Effector memory CD4-positive, alpha-beta T cell (primary cell): ENCODE data around the gene CEP131.
A peak's percentile ranks its signal among the peaks of the same experiment; 100 is the strongest.

Experiments used
- DNase-seq, 3 donors: peaks; one replicate each; pipeline ENCODE4 v3.0.0-alpha.2; 2020
- H3K27ac ChIP-seq: 2 replicates; pipeline ENCODE4 v1.7.0; 2013; ENCODE audit warnings: mild to moderate bottlenecking, low read length, moderate library complexity; ENCODE audit not compliant: insufficient read depth, poor library complexity, severe bottlenecking
- H3K27me3 ChIP-seq: replicated peaks from 2 replicates; pipeline ENCODE4 v1.7.0; 2013; ENCODE audit warnings: mild to moderate bottlenecking, low read length; ENCODE audit not compliant: insufficient read depth, control insufficient read depth, poor library complexity, severe bottlenecking
- H3K36me3 ChIP-seq: 2 replicates; pipeline ENCODE4 v1.7.0; 2013; ENCODE audit warnings: mild to moderate bottlenecking, low read length, moderate library complexity; ENCODE audit not compliant: control insufficient read depth, insufficient read depth
- H3K4me1 ChIP-seq: 2 replicates; pipeline ENCODE4 v1.7.0; 2013; ENCODE audit warnings: low read length, mild to moderate bottlenecking; ENCODE audit not compliant: control insufficient read depth, insufficient read depth, poor library complexity, severe bottlenecking
- H3K4me3 ChIP-seq: 2 replicates; pipeline ENCODE4 v1.7.0; 2013; ENCODE audit warnings: low read length, low read depth, mild to moderate bottlenecking; ENCODE audit not compliant: insufficient read depth, poor library complexity, severe bottlenecking
- H3K9me3 ChIP-seq: 2 replicates; pipeline ENCODE4 v1.7.0; 2013; ENCODE audit warnings: mild to moderate bottlenecking, low read length, moderate library complexity; ENCODE audit not compliant: control insufficient read depth

The CEP131 gene

GRCh38 chr17:81143717-81144422 is 78.9 kb downstream of the CEP131 start:
- no peaks in the 10 kb centered on the region for H3K27me3 ChIP-seq
- H3K4me1 ChIP-seq: no peaks in the 10 kb centered on the region
- H3K36me3 ChIP-seq: no peaks in the 10 kb centered on the region
- no peak overlapping the region for H3K27ac ChIP-seq
- H3K4me3 ChIP-seq: no peak overlapping the region
- H3K9me3 ChIP-seq: no peaks in the 10 kb centered on the region
- DNase-seq: no peak

- no peak for DNase-seq
- H3K27me3 ChIP-seq: no peaks in the 10 kb centered on the region
- H3K36me3 ChIP-seq: no peaks in the 10 kb centered on the region
- no peaks in the 10 kb centered on the region for H3K4me1 ChIP-seq
- H3K27ac ChIP-seq: no peak overlapping the region
- H3K9me3 ChIP-seq: no peaks in the 10 kb centered on the region
- no peak overlapping the region for H3K4me3 ChIP-seq
These were observed 79.6 kb downstream of the CEP131 start for GRCh38 chr17:81143200-81143527.

DNA sequence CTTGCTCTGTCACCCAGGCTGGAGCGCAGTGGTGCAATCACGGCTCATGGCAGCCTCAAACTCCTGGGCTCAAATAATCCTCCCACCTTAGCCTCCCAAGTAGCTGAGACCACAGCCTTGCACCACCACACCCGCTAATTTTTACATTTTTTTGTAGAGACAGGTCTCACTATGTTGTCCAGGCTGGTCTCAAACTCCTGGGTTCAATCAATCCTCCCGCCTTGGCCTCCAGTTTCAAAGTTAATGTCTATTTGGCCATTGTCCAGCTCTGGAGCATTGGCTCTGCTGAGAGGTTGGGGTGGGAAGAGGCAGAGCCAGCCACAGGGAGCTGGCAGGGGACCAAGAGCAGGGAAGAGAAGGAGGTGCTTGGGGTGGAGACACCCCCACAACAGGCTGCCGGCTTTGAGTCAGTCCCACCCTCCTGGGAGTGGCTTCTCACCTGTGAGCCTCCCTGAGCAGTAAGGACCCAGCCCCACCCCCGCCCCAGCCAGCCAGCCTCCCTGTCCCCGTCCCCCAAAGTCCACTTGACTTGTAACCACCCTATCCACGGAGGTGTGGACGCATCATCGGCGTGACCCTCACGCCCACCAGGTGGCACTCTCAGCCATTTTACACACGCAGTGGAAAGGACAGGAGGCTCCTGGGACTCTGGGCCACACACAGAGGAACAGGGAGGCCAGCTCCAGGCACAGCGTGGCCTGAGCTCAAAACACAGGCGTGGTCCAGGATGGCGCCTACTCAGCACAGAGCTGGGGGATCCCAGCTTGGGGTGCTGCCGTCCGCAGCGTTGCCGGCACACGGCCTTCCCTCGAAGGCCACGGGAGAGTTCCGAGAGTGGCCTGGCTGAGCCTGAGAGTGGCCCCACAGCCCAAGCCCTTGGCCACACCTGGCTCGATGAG is 80.2 kb downstream of the CEP131 start:
- DNase-seq: peak in 2 of 3 donors; percentile 23 to 45
- no peaks in the 10 kb centered on the region for H3K27me3 ChIP-seq
- H3K9me3 ChIP-seq: no peaks in the 10 kb centered on the region
- no peaks in the 10 kb centered on the region for H3K36me3 ChIP-seq
- no peaks in the 10 kb centered on the region for H3K4me1 ChIP-seq
- H3K4me3 ChIP-seq: no peak overlapping the region
- H3K27ac ChIP-seq: no peak overlapping the region

DNA sequence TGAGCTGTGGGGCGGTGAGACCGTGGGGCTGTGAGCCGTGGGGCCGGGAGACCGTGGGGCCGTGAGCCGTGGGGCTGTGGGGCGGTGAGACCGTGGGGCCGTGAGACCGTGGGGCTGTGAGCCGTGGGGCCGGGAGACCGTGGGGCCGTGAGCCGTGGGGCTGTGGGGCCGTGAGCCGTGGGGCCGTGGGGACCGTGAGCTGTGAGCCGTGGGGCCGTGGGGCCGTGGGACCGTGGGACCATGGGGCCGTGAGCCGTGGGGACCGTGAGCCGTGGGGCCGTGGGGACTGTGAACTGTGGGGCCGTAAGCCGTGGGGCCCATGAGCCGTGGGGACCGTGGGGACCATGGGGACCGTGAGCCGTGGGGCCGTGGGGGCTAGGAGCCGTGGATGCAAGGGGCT is 82.1 kb downstream of the CEP131 start:
- no peak overlapping the region for H3K27ac ChIP-seq
- no peak for DNase-seq
- no peaks in the 10 kb centered on the region for H3K36me3 ChIP-seq
- no peak overlapping the region for H3K4me3 ChIP-seq
- H3K4me1 ChIP-seq: no peaks in the 10 kb centered on the region
- no peaks in the 10 kb centered on the region for H3K27me3 ChIP-seq
- no peaks in the 10 kb centered on the region for H3K9me3 ChIP-seq

- Histone ChIP-seq H3K36me3 (no peaks in the 10 kb centered on the region), H3K4me3 (no peak overlapping the region), H3K27ac (no peak overlapping the region), H3K27me3 (no peaks in the 10 kb centered on the region), H3K4me1 (no peaks in the 10 kb centered on the region), H3K9me3 (no peaks in the 10 kb centered on the region)
- no peak for DNase-seq
These were observed 82.7 kb downstream of the CEP131 start for GRCh38 chr17:81140018-81140417.
